IgD-negative memory B cell (primary cell): ENCODE data around the gene NOX3. TPM values are rescaled to one million over a fixed set of nuclear protein-coding genes. Genes with fewer than 3 reads are reported as not detected.
"Not testable (repeated sequence)": the region's sequence is repeated elsewhere in the genome, so short reads cannot be mapped to it uniquely, and the experiment has no call there.

ENCODE experiments used
- H3K27ac Mint-ChIP-seq, 3 donors: one replicate each; pipeline ENCODE4 v1.8.0; 2020 to 2022; ENCODE audit warnings: mild to moderate bottlenecking in 3 of 3, mixed read lengths in 3 of 3, moderate library complexity in 1 of 3
- H3K27me3 Mint-ChIP-seq: one replicate; pipeline ENCODE4 v1.8.0; 2021; ENCODE audit warnings: mixed read lengths
- H3K36me3 Mint-ChIP-seq: one replicate; pipeline ENCODE4 v1.8.0; 2020; ENCODE audit warnings: mild to moderate bottlenecking, mixed read lengths
- H3K4me1 Mint-ChIP-seq, 3 donors: one replicate each; pipeline ENCODE4 v1.8.0; 2020 to 2022; ENCODE audit warnings: mixed read lengths in 3 of 3, mild to moderate bottlenecking in 1 of 3
- H3K4me3 Mint-ChIP-seq, 4 donors: one replicate each; pipeline ENCODE4 v1.8.0; 2020 to 2022; ENCODE audit warnings: mild to moderate bottlenecking in 4 of 4, mixed read lengths in 4 of 4, moderate library complexity in 3 of 4
- H3K9me3 Mint-ChIP-seq, 3 donors: one replicate each; pipeline ENCODE4 v1.8.0; 2020 to 2021; ENCODE audit warnings: mixed read lengths in 3 of 3, mild to moderate bottlenecking in 1 of 3
- polyA plus RNA-seq: library from polyadenylated mRNA; unstranded; fragments of 300-500 nt; fragmentation: Illumina TruSeq; gene quantifications from one replicate; pipeline ENCODE4 v1.2.3, GENCODE V29; 2021

The NOX3 gene
- polyA plus RNA-seq, 1 donor from 2014 or later = not detected

- not testable (repeated sequence) for H3K27me3 Mint-ChIP-seq, H3K36me3 Mint-ChIP-seq, H3K27ac Mint-ChIP-seq, H3K4me3 Mint-ChIP-seq, H3K9me3 Mint-ChIP-seq, H3K4me1 Mint-ChIP-seq
Measured at GRCh38 chr6:155364021-155364420, 91.6 kb downstream of the NOX3 start.

- H3K36me3 Mint-ChIP-seq, H3K27ac Mint-ChIP-seq, H3K27me3 Mint-ChIP-seq, H3K9me3 Mint-ChIP-seq, H3K4me1 Mint-ChIP-seq, H3K4me3 Mint-ChIP-seq: not testable (repeated sequence)
Measured at GRCh38 chr6:155362968-155363632, 92.5 kb downstream of the NOX3 start.

- H3K27ac Mint-ChIP-seq = no peak overlapping the region
- H3K27me3 Mint-ChIP-seq = peaks cover 5% of the 10 kb centered on the region
- peaks cover 6 to 15% (median 8%) of the 10 kb centered on the region in 3 donors for H3K4me1 Mint-ChIP-seq
- no peak overlapping the region for H3K4me3 Mint-ChIP-seq
- peaks cover 7 to 19% (median 15%) of the 10 kb centered on the region in 3 donors for H3K9me3 Mint-ChIP-seq
- peaks cover 2% of the 10 kb centered on the region for H3K36me3 Mint-ChIP-seq
Measured at GRCh38 chr6:155354167-155354566, 101.5 kb downstream of the NOX3 start.

- Mint-ChIP-seq H3K27ac (no peak overlapping the region), H3K36me3 (peaks cover 5% of the 10 kb centered on the region), H3K4me3 (peak overlapping the region in 1 of 4 donors; percentile 76), H3K9me3 (peaks cover 4 to 15% (median 12%) of the 10 kb centered on the region in 3 donors), H3K27me3 (peaks cover 5% of the 10 kb centered on the region), H3K4me1 (peaks cover 6 to 15% (median 8%) of the 10 kb centered on the region in 3 donors)
Measured at GRCh38 chr6:155352811-155353210, 102.8 kb downstream of the NOX3 start.

GRCh38 chr6:155352130-155352420 is 103.6 kb downstream of the NOX3 start:
- H3K4me1 Mint-ChIP-seq = peaks cover 6 to 15% (median 8%) of the 10 kb centered on the region in 3 donors
- no peak overlapping the region for H3K27ac Mint-ChIP-seq
- H3K36me3 Mint-ChIP-seq = peaks cover 5% of the 10 kb centered on the region
- H3K27me3 Mint-ChIP-seq = peaks cover 5% of the 10 kb centered on the region
- peaks cover 5 to 17% (median 14%) of the 10 kb centered on the region in 3 donors for H3K9me3 Mint-ChIP-seq
- H3K4me3 Mint-ChIP-seq = peak overlapping the region in 2 of 4 donors; percentile 28 to 52

- Mint-ChIP-seq H3K36me3 (peaks cover 9% of the 10 kb centered on the region), H3K4me3 (peak overlapping the region in 1 of 4 donors; percentile 52), H3K27ac (no peak overlapping the region), H3K27me3 (peaks cover 5% of the 10 kb centered on the region), H3K4me1 (peaks cover 6 to 15% (median 8%) of the 10 kb centered on the region in 3 donors), H3K9me3 (peaks cover 7 to 22% (median 17%) of the 10 kb centered on the region in 3 donors)
Measured at GRCh38 chr6:155351273-155352129, 104.1 kb downstream of the NOX3 start.

GRCh38 chr6:155349956-155350355 is 105.7 kb downstream of the NOX3 start:
- Mint-ChIP-seq H3K9me3 (peaks cover 3 to 28% (median 17%) of the 10 kb centered on the region in 3 donors), H3K27ac (no peak overlapping the region), H3K36me3 (peaks cover 9% of the 10 kb centered on the region), H3K4me3 (peak overlapping the region in 1 of 4 donors; percentile 79), H3K27me3 (peaks cover 5% of the 10 kb centered on the region), H3K4me1 (peaks cover 6 to 15% (median 8%) of the 10 kb centered on the region in 3 donors)

GRCh38 chr6:155349129-155349528 is 106.5 kb downstream of the NOX3 start:
- H3K27me3 Mint-ChIP-seq = peaks cover 5% of the 10 kb centered on the region
- H3K9me3 Mint-ChIP-seq = peaks cover 3 to 23% (median 11%) of the 10 kb centered on the region in 3 donors
- H3K36me3 Mint-ChIP-seq = peaks cover 7% of the 10 kb centered on the region
- H3K27ac Mint-ChIP-seq = no peak overlapping the region
- H3K4me3 Mint-ChIP-seq = no peak overlapping the region
- peaks cover 6 to 15% (median 8%) of the 10 kb centered on the region in 3 donors for H3K4me1 Mint-ChIP-seq

GRCh38 chr6:155347800-155348199 is 107.8 kb downstream of the NOX3 start:
- Mint-ChIP-seq H3K9me3 (peaks cover 3 to 22% (median 9%) of the 10 kb centered on the region in 3 donors), H3K27me3 (peaks cover 5% of the 10 kb centered on the region), H3K36me3 (peaks cover 7% of the 10 kb centered on the region), H3K27ac (no peak overlapping the region), H3K4me3 (no peak overlapping the region), H3K4me1 (peaks cover 6 to 15% (median 8%) of the 10 kb centered on the region in 3 donors)

GRCh38 chr6:155346957-155347356 is 108.7 kb downstream of the NOX3 start:
- H3K27ac Mint-ChIP-seq = no peak overlapping the region
- peaks cover 3 to 22% (median 9%) of the 10 kb centered on the region in 3 donors for H3K9me3 Mint-ChIP-seq

More at GRCh38 chr6:155346957-155347356, 108.7 kb downstream of the NOX3 start:
- peaks cover 4 to 12% (median 8%) of the 10 kb centered on the region in 3 donors for H3K4me1 Mint-ChIP-seq
- H3K4me3 Mint-ChIP-seq = no peak overlapping the region
- peaks cover 7% of the 10 kb centered on the region for H3K36me3 Mint-ChIP-seq
- peaks cover 2% of the 10 kb centered on the region for H3K27me3 Mint-ChIP-seq

Other genes starting within 250 kb of the NOX3 start
- not detected for gene CLDN20, start 191.8 kb downstream of the NOX3 start, polyA plus RNA-seq
- gene TFB1M, start 141.4 kb downstream of the NOX3 start, polyA plus RNA-seq = 13.3 TPM